GM19035 (cell line): ENCODE results near the gene RECK.
A peak's percentile ranks its signal among the peaks of the same experiment; 100 is the strongest.
"Not testable (repeated sequence)": the region's sequence is repeated elsewhere in the genome, so short reads cannot be mapped to it uniquely, and the experiment has no call there.

Experiments used
- ATAC-seq: cut with Tn5 transposase; IDR thresholded peaks from one replicate; pipeline ENCODE4 v1.9.1; 2021; ENCODE audit not compliant: unreplicated experiment

RECK gene

DNA sequence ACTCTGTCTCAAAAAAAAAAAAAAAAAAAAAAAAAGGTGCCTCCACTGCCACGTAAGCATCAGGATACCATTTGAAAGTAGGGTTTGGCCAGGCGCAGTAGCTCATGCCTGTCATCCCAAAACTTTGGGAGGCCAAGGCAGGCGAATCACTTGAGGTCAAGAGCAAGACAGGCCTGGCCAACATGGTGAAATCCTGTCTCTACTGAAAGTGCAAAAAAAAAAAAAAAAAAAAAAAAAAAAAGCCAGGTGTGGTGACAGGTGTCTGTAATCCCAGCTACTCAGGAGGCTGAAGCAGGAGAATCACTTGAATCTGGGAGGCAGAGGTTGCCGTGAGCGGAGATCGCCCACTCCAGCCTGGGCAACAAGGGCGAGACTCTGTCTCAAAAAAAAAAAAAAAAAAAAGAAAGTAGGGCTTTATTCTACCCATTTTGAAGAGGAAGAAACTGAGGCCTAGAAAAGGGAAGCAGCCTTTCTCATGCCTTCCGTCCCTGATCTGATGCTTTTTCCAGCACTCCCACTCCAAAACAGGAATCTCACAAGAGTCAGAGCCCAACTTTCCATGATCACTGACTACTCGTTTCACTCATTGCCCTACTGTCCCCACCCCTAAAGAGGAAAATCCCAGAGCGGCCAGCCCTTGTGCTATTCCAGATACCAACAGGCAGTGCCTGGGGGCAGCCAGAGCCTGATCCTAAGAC is 116.2 kb downstream of the RECK start:
- no peak for ATAC-seq

DNA sequence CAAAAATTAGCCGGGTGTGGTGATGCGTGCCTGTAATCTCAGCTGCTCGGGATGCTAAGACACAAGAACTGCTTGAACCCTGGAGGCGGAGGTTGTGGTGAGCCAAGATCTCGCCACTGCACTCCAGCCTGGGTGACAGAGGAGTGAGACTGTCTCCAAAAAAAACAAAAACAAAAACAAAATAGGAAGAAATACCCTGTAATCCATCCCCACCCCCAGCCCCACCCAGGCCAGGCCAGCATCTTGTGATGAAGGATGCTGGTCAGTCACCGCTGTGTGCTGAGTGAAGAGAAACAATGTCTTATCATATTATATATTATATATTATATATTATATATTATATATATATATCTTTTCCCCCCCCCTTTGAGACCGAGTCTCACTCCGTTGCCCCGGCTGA is 117.0 kb downstream of the RECK start:
- no peak for ATAC-seq

DNA sequence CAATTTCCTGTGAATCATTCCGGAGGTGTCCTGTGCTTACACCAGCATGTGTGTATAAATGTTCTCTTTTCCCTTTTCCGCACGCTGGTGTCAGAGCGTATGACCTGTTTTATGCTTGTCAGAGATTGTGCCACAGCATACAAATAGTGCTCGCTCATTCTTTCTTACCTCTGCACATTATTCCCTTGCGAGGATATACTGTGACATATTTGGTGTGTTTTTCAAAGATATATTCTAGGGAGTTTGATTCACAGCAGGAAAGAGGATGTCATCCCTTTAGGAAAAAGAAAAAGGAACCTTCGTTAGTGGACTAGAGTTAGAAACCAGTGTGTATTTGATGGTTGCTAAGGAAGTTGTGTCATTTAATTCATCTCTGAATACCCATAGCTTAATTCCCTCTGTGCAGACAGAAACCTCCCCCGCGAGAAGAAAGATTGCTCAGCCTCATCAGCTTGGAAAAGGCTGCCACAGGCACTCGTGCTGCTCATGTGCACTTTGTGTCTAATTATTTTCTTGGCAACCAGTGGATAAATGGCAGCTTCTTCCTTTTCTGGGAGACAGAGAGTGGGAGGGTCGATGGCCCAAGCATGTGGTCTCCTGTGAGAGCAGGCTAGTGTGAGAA is 117.7 kb downstream of the RECK start:
- no peak for ATAC-seq

DNA sequence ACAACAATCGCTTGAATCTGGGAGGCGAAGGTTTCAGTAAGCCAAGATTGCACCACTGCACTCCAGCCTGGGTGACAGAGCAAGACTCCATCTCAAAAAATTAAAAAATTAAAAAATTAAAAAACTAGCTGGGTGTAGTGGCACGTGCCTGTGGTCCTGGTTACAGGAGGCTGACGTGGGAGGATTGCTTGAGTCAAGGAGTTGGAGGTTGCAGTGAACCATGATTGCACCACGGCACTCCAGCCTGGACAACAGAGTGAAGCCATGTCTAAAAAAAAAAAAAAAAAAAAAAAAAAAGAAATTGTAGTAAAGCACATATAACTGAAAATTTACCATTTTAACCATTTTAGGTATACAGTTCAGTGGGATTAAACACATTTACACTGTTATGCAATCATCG is 119.4 kb downstream of the RECK start:
- ATAC-seq, result no peak

DNA sequence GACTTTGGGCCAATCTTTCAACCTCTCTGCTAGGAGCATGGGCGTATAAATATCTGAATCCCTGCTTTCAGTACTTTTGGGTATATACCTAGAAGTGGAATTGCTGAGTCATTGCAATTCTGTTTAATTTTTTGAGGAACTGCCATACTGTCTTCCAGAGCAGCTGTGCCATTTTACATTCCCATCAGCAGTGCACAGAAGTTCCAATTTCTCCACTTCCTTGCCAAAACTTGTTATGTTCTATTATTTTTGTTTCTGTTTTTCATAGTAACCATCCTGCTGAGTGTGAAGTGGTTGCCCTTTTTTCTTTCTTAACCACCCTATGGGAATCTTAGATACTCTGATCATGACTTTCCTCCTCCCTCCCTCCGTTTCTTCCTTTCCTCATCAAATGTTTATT is 121.4 kb downstream of the RECK start:
- ATAC-seq, result no peak

DNA sequence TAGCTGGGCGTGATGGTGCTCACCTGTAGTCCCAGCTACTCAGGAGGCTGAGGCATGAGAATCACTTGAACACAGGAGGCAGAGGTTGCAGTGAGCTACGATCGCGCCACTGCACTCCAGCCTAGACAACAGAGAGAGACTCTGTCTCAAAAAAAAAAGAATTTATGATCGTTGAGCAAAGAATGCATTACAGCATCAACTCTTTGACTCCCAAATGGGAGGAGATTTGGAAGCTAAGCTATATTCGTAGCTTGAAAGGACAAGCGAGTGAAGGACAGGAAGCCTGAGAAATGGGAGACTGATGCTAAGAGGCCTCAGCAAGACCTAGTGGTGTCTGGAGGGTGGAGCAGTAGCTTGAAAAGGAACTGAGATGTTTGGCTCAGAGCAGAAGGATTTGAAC is 122.2 kb downstream of the RECK start:
- no peak for ATAC-seq

DNA sequence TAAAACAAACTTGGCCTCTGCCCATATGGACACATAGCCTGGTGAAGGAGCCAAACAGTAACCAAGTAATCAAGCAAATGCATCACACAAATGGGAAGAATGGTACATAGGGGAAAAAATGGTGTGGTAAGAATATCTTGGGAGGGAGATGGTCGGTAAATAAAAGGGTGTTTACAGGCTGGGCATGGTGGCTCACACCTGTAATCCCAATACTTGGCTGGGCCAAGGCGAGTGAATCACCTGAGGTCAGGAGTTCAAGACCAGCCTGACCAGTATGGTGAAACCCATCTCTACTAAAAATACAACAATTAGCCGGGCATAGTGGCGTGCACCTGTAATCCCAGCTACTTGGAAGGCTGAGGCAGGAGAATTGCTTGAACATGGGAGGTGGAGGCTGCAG is 122.8 kb downstream of the RECK start:
- ATAC-seq, result not testable (repeated sequence)

DNA sequence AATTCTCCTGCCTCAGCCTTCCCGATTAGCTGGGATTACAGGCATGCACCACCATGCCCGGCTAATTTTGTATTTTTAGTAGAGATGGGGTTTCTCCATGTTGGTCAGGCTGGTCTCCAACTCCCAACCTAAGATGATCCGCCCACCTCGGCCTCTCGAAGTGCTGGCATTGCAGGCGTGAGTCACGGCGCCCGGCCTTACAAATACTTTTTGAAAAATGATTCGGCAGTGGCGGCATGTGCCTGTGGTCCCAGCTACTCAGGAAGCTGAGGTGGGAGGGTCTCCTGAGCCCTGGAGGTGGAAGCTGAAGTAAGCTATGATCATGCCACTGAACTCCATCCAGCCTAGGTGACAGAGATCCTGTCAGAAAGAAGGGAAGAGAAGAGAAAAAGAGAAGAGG is 123.4 kb downstream of the RECK start:
- not testable (repeated sequence) for ATAC-seq

DNA sequence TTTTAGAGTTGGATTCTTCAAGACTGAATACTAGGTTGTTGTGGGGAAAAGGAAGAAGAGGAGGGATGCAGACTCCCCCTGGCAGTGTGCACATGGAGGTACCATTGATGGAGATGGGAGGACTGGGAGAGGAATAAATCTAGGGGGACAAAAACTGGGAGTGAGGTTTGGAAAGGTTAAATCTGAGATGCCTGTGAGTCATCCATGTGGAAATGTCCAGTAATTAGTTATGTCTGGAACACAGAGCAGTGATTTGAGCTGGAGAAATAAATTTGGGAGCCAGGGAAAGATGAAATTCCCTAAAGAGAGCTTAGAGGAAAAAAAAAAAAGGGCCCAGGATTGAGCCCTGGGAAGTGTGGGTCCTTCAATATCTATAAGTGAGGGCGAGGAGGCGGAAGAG is 124.5 kb downstream of the RECK start:
- no peak for ATAC-seq

DNA sequence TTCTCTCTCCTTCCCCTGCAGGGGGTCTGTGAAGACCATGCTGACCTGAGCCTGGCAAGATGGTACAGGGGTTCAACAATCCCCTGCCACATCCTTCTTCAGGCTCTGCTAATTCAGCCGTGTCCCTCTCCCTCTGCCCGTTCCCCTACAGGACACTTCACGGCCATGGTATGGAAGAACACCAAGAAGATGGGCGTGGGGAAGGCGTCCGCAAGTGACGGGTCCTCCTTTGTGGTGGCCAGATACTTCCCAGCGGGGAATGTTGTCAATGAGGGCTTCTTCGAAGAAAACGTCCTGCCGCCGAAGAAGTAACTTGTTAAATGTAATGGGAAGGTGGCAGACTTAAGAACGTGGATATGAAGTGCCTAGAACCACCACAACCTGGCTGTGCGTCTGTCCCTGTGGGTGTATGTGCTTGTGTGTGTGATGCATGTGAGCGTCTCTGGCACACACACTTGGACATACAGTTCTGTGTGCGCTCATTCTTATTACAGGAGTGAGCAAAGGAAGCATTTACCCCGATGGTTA is 125.6 kb downstream of the RECK start:
- no peak for ATAC-seq

DNA sequence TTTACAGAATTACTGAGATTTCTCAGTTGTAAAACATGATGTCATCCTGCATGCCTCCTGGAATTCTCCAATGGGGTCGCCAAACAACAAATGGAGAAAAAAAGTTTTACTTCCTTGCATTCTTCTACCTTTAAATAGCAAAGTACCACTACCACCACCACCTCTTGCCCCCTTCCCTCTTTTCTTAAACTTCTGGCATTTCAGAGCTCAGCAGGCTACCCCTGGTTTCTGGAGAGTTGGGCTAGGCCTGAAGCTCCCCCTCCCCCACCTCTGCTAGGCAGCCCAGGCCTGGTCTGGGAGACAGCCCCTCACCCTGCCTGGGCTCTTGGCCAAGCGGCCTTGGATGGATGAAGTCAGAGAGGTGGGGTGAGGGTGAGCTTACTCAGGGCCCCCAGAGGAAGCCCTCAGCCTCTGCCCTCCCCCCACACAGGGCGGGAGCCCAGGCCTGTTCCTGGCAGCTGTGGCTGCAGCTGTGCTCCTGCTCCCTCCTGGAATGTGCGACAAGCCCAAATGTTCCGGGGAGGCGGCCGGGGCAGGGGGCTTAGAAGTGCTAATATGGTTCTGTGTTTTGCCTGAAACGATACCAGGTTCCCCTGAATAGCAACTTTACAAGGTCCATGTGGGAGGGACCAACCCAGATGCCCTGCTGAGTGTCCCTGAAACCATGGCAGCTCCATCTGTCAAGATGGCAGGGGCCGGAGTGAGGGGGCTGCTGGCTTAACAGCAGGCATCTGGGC is 126.5 kb downstream of the RECK start:
- no peak for ATAC-seq

DNA sequence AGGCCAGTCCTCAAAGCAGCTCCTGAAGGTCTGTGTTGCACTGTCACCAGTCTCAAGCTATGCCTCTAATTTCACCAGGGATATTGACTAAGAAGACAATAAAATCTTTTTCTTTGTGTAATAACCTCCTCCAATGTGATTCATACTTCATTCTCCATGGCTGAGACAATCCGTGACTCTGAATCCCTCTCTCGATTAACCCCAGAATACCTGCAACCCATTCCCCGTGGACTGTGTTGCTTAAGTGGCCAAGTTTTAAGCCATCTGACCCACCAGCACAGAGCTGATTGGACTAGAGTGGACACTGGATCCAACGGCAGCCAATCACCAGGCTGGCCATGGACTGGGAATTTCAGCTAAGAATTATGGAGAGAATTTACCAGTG is 127.1 kb downstream of the RECK start:
- no peak for ATAC-seq

DNA sequence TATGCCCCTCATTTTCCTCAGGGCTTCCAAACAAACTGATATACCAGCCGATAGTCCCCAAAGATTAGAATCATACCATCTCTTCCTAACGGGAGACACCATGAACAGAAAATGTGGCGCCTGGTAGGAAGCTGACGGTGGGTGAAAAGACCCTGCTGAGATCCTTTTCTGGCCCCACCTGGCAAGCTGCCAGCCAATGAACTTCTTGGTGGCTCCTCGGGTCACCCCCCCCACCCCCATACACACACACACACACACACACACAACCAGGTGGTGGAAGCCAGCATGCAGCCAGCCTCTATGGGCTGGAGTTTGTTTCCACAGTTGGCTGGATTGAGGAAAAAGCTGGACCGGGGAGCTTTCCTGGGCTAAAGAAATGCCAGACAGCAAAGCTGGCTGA is 127.7 kb downstream of the RECK start:
- no peak for ATAC-seq

DNA sequence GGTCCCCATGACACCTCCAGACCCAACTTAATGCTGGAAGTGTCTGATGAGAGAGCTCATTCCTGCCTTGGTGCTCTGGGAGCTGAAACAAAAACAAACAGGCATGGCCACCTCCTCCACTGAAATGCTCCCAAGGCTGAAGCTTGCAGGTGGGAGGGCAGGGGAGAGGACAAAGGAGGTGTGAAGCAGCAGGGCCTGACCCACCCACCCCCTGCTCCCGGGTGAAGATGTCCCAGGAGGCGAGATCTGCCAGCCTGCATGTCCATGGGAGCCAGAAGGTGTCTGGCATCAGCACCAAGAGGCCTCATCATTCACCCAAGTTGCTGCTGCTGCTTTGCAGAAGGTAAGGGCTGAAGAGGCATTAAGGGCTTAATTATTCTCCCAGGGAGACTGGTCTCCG is 128.3 kb downstream of the RECK start:
- no peak for ATAC-seq

DNA sequence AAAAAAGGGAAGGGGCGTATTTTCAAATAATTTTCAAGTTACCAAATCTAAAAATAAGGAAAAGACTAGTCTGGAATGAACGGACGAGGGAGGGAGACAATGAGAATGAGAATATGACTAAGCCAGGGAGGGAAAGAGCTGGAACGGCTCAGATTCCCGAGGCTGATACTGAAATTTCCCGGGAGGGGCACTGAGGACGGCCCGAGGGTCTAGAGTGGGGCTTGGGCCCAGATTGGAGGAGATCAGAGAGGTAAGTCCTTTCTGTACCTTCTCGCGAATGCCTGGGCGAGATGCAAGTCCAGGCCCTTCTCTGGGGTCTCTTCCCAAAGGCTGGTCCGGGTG is 129.1 kb downstream of the RECK start:
- ATAC-seq, result no peak

DNA sequence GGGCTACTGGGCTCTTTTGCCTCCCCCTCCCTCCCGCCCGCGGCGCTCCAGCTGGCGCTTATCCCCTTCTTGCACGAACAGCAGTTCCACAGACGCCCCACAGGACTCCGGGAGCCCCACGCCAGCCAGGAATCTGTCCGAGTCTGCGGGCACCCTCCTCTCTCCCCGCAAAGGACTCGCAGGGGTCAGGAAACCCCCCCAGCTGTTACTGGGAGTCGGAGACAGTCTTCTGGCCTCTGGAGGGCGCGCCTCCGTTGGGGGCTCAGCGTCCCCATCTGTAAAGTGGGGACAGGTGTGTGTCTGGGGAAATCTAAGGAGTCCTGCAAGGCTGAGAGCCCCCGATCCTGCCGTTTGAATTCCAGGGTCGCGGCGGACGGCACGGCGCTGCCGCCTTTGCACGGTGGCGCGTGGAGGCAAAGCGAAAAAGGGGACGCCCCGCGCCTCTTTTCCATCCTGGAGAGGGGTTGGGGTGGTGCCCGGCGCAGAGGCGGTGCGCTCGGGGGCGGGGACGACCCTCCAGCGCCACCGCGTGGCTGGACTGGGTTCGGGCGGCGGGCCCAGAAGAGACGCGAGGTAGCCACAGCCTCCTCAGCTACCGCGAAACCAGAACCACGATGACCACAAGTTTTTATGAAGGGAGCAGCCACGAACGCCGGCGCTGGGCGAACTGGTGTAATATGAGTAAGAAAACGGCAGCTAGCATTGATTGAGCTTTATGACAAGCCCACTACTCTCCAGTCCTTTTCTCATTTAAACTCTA is 129.6 kb downstream of the RECK start:
- peak; percentile 94 for ATAC-seq

DNA sequence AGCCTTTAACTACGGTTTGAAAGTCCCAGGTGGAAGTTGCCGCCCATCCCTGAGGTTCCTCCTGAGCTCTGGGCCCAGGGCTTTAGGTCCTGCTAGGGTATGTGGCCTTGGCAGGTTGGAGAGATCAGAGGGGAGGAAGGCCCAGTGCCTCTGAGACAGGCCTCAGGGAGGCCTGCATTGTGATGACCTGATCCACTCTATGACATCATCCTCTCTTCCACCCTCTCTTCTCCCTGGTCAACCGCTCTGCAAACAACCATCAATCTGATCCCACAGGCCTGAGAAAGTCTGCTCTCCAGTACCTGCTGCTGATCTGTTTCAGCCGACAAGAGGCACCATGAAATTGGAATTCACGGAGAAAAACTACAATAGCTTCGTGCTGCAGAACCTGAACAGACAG is 132.5 kb downstream of the RECK start, which contains the start of gene CCIN:
CCIN (plus strand) TSS at position 223 of the 400 bp plus-strand sequence; CDS start at position 338, 115 bp downstream.
- ATAC-seq, result no peak

DNA sequence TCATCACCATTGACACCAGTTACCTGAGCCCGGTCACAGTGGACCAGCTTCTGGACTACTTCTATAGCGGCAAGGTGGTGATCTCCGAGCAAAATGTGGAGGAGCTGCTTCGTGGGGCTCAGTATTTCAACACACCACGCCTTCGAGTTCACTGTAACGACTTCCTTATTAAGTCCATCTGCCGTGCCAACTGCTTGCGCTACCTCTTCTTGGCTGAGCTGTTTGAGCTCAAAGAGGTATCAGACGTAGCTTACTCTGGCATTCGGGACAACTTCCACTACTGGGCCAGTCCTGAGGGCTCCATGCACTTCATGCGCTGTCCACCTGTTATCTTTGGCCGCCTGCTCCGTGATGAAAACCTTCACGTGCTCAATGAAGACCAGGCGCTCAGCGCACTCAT is 133.0 kb downstream of the RECK start:
- no peak for ATAC-seq

DNA sequence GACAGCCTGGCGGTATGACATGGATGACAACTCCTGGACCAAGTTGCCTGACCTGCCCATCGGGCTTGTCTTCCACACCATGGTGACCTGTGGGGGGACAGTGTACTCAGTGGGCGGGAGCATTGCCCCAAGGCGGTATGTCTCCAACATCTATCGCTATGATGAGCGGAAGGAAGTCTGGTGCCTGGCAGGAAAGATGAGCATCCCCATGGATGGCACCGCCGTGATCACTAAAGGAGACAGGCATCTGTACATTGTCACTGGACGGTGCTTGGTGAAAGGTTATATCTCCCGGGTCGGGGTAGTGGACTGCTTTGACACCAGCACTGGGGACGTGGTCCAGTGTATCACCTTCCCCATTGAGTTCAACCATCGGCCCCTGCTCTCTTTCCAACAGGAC is 133.8 kb downstream of the RECK start:
- ATAC-seq, result no peak

DNA sequence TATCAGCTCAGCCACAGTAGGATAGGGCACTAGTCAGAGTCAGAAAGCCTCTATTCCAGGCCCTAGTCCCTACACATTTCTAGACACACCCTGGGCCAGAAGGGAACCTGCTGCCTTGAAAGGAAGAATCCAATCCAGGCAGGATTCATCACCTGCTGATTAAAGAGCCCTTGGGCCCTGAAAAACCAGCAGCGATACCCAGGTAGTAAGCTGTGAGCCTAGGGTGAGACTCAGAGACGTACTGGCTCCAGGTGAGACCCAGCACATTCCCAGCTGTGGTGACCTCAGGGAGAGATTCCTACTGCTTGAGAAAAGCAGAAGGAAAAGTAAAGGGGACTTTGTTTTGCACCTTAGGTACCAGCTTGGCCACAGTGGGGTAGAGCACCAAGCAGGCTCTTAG is 137.1 kb downstream of the RECK start:
- ATAC-seq, result no peak
